ENCODE results near the gene P3H2. TPM values are rescaled to one million over a fixed set of nuclear protein-coding genes. Genes with fewer than 3 reads are reported as not detected.

Gene P3H2
- total RNA-seq, 4 donors from 2014 or later, result 0.24 to 4.0 (median 0.90) TPM

DNA sequence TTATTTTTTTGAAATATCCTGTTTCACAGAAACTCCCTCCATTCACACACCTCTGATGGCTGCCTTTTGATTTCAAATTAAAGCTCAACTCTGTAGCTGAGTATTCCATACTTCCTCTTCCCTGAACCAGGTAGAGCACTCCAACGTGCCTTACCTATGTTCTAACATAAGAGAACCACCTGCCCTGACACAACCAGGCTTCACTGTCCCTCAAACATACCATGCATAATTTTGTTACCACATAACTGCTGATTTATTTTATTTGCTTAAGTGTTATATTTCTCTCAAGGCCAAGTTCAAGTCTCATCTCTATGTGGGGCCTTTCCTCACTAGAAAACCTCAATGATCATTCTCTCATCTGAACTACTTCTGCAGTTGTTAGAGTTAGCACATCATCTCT lies 209.7 kb downstream of the P3H2 start:
- in situ Hi-C loops (cut with MboI; ENCODE audit: low sequenced_read_pairs in 4 of 4), result no loop called here
- ATAC-seq (no peak), DNase-seq (no peak)
- no peaks in the 10 kb centered on the region for H3K27me3 ChIP-seq
- no peaks in the 10 kb centered on the region for H3K9me3 ChIP-seq
- H3K4me3 ChIP-seq, result no peak overlapping the region
- H3K36me3 ChIP-seq, result no peaks in the 10 kb centered on the region
- TF ChIP-seq POLR2A (IDR thresholded peaks at IDR 0.05), result no peak
- TF ChIP-seq CTCF (IDR thresholded peaks at IDR 0.05 in 4 of 5, conservative IDR thresholded peaks at IDR 0.05 in 1 of 5), result no peak
- H3K27ac ChIP-seq, result no peak overlapping the region
- H3K4me1 ChIP-seq, result peaks cover 0 to 4% of the 10 kb centered on the region in 2 donors
- intact Hi-C loops (cut with DNase I; ENCODE audit: low total_unique reads), result no loop called here

DNA sequence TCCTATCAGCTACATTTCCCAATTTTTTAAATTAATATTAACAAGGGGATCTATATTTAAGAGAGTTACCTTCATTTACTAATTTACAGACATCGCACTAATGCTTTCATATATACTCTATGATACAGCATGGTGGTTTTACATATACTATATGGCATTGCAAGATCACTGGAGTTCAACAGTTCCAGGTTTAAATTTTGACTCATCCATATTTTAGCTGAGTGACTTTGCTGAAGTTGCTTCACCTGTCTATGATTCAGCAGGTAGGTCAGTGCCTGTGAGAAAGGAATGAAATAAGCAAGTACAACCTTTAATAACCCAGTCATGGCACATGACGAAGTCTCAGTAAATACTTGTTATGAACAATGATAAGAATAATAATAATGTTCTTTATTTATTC lies 211.1 kb downstream of the P3H2 start:
- DNase-seq (no peak), ATAC-seq (peak in 1 of 2 donors; percentile 51)
- Histone ChIP-seq H3K36me3 (no peaks in the 10 kb centered on the region), H3K4me3 (no peak overlapping the region), H3K4me1 (peaks cover 0 to 4% of the 10 kb centered on the region in 2 donors), H3K27ac (no peak overlapping the region), H3K27me3 (no peaks in the 10 kb centered on the region), H3K9me3 (no peaks in the 10 kb centered on the region)
- intact Hi-C loops (cut with DNase I; ENCODE audit: low total_unique reads) (no loop called here), in situ Hi-C loops (cut with MboI; ENCODE audit: low sequenced_read_pairs in 4 of 4) (no loop called here)
- TF ChIP-seq CTCF (IDR thresholded peaks at IDR 0.05 in 4 of 5, conservative IDR thresholded peaks at IDR 0.05 in 1 of 5) (no peak), POLR2A (IDR thresholded peaks at IDR 0.05) (no peak)

DNA sequence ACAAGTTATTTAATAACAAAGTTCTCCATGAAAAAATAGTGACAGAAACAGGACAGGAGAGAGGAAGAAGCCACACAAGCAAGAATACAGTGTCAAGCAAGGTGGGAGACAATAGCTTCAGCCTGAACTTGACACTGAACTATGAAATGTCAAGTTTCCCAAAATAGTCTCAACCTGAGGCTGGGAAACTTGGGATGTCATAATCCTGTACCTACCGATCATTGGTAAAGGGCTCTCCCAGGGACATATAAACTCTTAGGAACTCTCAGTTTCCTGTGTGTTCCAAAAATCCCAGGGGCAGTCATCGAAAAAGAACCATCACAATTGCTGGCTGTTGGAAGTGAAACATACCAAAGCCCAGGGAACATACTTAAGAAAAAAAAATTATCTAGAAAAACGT lies 211.6 kb downstream of the P3H2 start:
- no peak overlapping the region for H3K27ac ChIP-seq
- H3K27me3 ChIP-seq, result no peaks in the 10 kb centered on the region
- H3K4me1 ChIP-seq, result peaks cover 0 to 4% of the 10 kb centered on the region in 2 donors
- ATAC-seq (peak in 1 of 2 donors; percentile 50), DNase-seq (no peak)
- intact Hi-C loops (cut with DNase I; ENCODE audit: low total_unique reads), result no loop called here
- no peaks in the 10 kb centered on the region for H3K36me3 ChIP-seq
- in situ Hi-C loops (cut with MboI; ENCODE audit: low sequenced_read_pairs in 4 of 4), result no loop called here
- H3K9me3 ChIP-seq, result no peaks in the 10 kb centered on the region
- no peak overlapping the region for H3K4me3 ChIP-seq
- no peak for TF ChIP-seq CTCF (IDR thresholded peaks at IDR 0.05 in 4 of 5, conservative IDR thresholded peaks at IDR 0.05 in 1 of 5)
- TF ChIP-seq POLR2A (IDR thresholded peaks at IDR 0.05), result no peak

- DNase-seq (no peak), ATAC-seq (no peak)
- Histone ChIP-seq H3K4me1 (peaks cover 0 to 4% of the 10 kb centered on the region in 2 donors), H3K27me3 (no peaks in the 10 kb centered on the region), H3K9me3 (no peaks in the 10 kb centered on the region), H3K36me3 (no peaks in the 10 kb centered on the region), H3K27ac (no peak overlapping the region), H3K4me3 (no peak overlapping the region)
- intact Hi-C loops (cut with DNase I; ENCODE audit: low total_unique reads) (no loop called here), in situ Hi-C loops (cut with MboI; ENCODE audit: low sequenced_read_pairs in 4 of 4) (no loop called here)
- TF ChIP-seq POLR2A (IDR thresholded peaks at IDR 0.05) (no peak), CTCF (IDR thresholded peaks at IDR 0.05 in 4 of 5, conservative IDR thresholded peaks at IDR 0.05 in 1 of 5) (no peak)
Measured at GRCh38 chr3:189908646-189909045, 212.1 kb downstream of the P3H2 start.

DNA sequence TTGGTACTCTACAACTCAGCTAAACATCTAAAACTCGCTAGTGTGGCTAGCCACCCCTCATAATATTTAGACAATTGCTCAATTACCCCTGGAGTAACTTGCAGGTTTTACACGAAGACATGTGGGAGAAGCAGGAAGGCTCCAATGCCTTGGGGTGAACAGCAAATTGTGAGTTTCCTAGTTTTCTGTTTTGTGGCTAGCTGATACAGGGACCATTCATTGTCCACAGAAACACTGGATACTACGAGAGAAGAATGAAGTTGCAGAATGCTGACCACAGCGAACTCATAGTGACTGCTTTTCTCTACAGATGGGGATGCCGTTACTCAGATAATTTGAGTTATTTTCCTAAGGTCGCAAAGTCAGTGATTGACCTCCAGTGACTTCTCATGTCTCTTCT lies 212.9 kb downstream of the P3H2 start:
- Histone ChIP-seq H3K36me3 (no peaks in the 10 kb centered on the region), H3K27me3 (no peaks in the 10 kb centered on the region), H3K9me3 (no peaks in the 10 kb centered on the region), H3K27ac (no peak overlapping the region), H3K4me3 (no peak overlapping the region), H3K4me1 (peaks cover 0 to 4% of the 10 kb centered on the region in 2 donors)
- DNase-seq (no peak), ATAC-seq (no peak)
- TF ChIP-seq POLR2A (IDR thresholded peaks at IDR 0.05), result no peak
- intact Hi-C loops (cut with DNase I; ENCODE audit: low total_unique reads), result no loop called here
- in situ Hi-C loops (cut with MboI; ENCODE audit: low sequenced_read_pairs in 4 of 4), result no loop called here

Other genes with a start within 250 kb of the P3H2 start
- gene CLDN1, start 201.5 kb upstream of the P3H2 start, total RNA-seq, result under 1 TPM in 3 of 4 donors, not detected in 1; 0.25 to 1.00 (median 0.36) TPM

All from gastrocnemius medialis (tissue), 4 donors.